Esophagus squamous epithelium (tissue), 5 donors: ENCODE data around the gene TMEM272. TPM values are rescaled to one million over a fixed set of nuclear protein-coding genes. Genes with fewer than 3 reads are reported as not detected.

Experiments used
- DNase-seq: peaks from one replicate; lab custom pipeline; 2025; lab: John Stamatoyannopoulos, UW
- H3K27ac ChIP-seq, 4 donors: fragments of 200-600 bp; sonication (generic); one replicate each; pipeline ENCODE4 v1.5.1; 2016 to 2019; ENCODE audit warnings: mild to moderate bottlenecking in 1 of 4
- H3K27me3 ChIP-seq, 4 donors: fragments of 200-600 bp; sonication (generic); 1 replicate in 3 of 4; 2 replicates in 1 of 4; pipeline versions ENCODE4 v1.5.1 to v1.6.0; 2017 to 2021; ENCODE audit warnings: antibody characterized with exemption in 1 of 4
- H3K36me3 ChIP-seq, 3 donors: fragments of 200-600 bp; sonication (generic); one replicate each; pipeline ENCODE4 v1.5.1; 2016 to 2019
- H3K4me1 ChIP-seq, 3 donors: fragments of 200-600 bp; sonication (generic); one replicate each; pipeline ENCODE4 v1.5.1; 2017 to 2019
- H3K4me3 ChIP-seq, 4 donors: fragments of 200-600 bp; sonication (generic); 1 replicate in 3 of 4; 2 replicates in 1 of 4; pipeline ENCODE4 v1.5.1; 2016 to 2019; ENCODE audit warnings: mild to moderate bottlenecking in 2 of 4, moderate library complexity in 1 of 4
- H3K9me3 ChIP-seq, 3 donors: fragments of 200-600 bp; sonication (generic); one replicate each; pipeline ENCODE4 v1.5.1; 2016 to 2019
- CTCF ChIP-seq, 6 experiments: fragments of 450-650 bp in 4 of 6; fragments of 200-600 bp in 2 of 6; sonication (generic) in 2 of 6; IDR thresholded peaks; one replicate each; pipeline ENCODE4 v1.5.1; 2016 to 2019; ENCODE audit warnings: antibody characterized with exemption in 6 of 6, mild to moderate bottlenecking in 4 of 6, moderate library complexity in 4 of 6
- POLR2A ChIP-seq, 4 donors: fragments of 450-650 bp; IDR thresholded peaks; one replicate each; pipeline ENCODE4 v1.6.1; 2017; ENCODE audit warnings: antibody characterized with exemption in 4 of 4, mild to moderate bottlenecking in 4 of 4, moderate library complexity in 3 of 4
- WGBS, 2 donors: methylation state at CpG; one replicate each; pipeline ENCODE4 v1.1.5; 2018; 5-methylcytosine and 5-hydroxymethylcytosine counted together
- intact Hi-C: fragments of 100-400 bp; cut with DNase I; formaldehyde crosslinking; loops from one replicate; pipeline ENCODE4 v1.15.0; 2022
- total RNA-seq, 4 donors: library from RNA; depleted of rRNA; stranded (reverse); fragments of >200 nt; gene quantifications; one replicate each; pipeline ENCODE4 v1.1.0, GENCODE V29; 2016
- donor health status: DM: yes; HTN: yes; CAD: no.

TMEM272 gene
- total RNA-seq, 4 donors from 2014 or later, result not detected

- peaks cover 0 to 22% (median 1%) of the 10 kb centered on the region in 3 donors for H3K36me3 ChIP-seq
- H3K4me3 ChIP-seq, result no peak overlapping the region
- H3K9me3 ChIP-seq, result no peaks in the 10 kb centered on the region
- TF ChIP-seq CTCF (IDR thresholded peaks at IDR 0.05) (no peak), POLR2A (IDR thresholded peaks at IDR 0.05) (no peak)
- H3K27ac ChIP-seq, result peak overlapping the region in 2 of 4 donors; percentile 97 to 100
- WGBS, 2 donors, result 36 to 75% methylated on average over 2 of the region's 5 CpGs
- H3K27me3 ChIP-seq, result no peaks in the 10 kb centered on the region
- intact Hi-C loops, result loop anchor here (5.0 kb wide), 1 partner anchor 218 kb away; the partner anchor contains the start of gene WDFY2
- no peak for DNase-seq
- H3K4me1 ChIP-seq, result peaks cover 20 to 60% (median 33%) of the 10 kb centered on the region in 3 donors
Measured at GRCh38 chr13:51800486-51800885, 44.5 kb downstream of the TMEM272 start.

GRCh38 chr13:51799261-51799660 lies 45.7 kb downstream of the TMEM272 start:
- 74 to 95% methylated on average over 4 to 5 of the region's 12 CpGs for WGBS, 2 donors
- no peak overlapping the region for H3K27ac ChIP-seq
- intact Hi-C loops, result no loop called here
- H3K4me1 ChIP-seq, result peaks cover 20 to 48% (median 24%) of the 10 kb centered on the region in 3 donors
- no peak overlapping the region for H3K4me3 ChIP-seq
- H3K36me3 ChIP-seq, result peaks cover 0 to 22% (median 3%) of the 10 kb centered on the region in 3 donors
- no peak for DNase-seq
- no peaks in the 10 kb centered on the region for H3K9me3 ChIP-seq
- no peak for TF ChIP-seq POLR2A (IDR thresholded peaks at IDR 0.05)
- no peak for TF ChIP-seq CTCF (IDR thresholded peaks at IDR 0.05)
- no peaks in the 10 kb centered on the region for H3K27me3 ChIP-seq

GRCh38 chr13:51797664-51798488 lies 47.1 kb downstream of the TMEM272 start:
- WGBS, 2 donors, result 52 to 72% methylated on average over 8 to 10 of the region's 12 CpGs
- TF ChIP-seq CTCF (IDR thresholded peaks at IDR 0.05), result peak in 5 of 6 experiments; percentile 39 to 78 (median 63)
- no peak for TF ChIP-seq POLR2A (IDR thresholded peaks at IDR 0.05)
- Histone ChIP-seq H3K27me3 (no peaks in the 10 kb centered on the region), H3K27ac (no peak overlapping the region), H3K9me3 (no peaks in the 10 kb centered on the region), H3K36me3 (peaks cover 0 to 22% (median 3%) of the 10 kb centered on the region in 3 donors), H3K4me1 (peaks cover 17 to 53% (median 27%) of the 10 kb centered on the region in 3 donors), H3K4me3 (no peak overlapping the region)
- no peak for DNase-seq
- intact Hi-C loops, result no loop called here

- intact Hi-C loops, result no loop called here
- Histone ChIP-seq H3K9me3 (no peaks in the 10 kb centered on the region), H3K4me1 (peaks cover 7 to 40% (median 16%) of the 10 kb centered on the region in 3 donors), H3K27me3 (no peaks in the 10 kb centered on the region), H3K27ac (no peak overlapping the region), H3K36me3 (peaks cover 0 to 22% (median 3%) of the 10 kb centered on the region in 3 donors), H3K4me3 (no peak overlapping the region)
- DNase-seq, result no peak
- WGBS, 2 donors, result 65 to 89% methylated on average over 2 to 7 of the region's 7 CpGs
- TF ChIP-seq POLR2A (IDR thresholded peaks at IDR 0.05) (no peak), CTCF (IDR thresholded peaks at IDR 0.05) (no peak)
Measured at GRCh38 chr13:51796546-51796945, 48.4 kb downstream of the TMEM272 start.

- H3K4me1 ChIP-seq, result peaks cover 0 to 29% (median 8%) of the 10 kb centered on the region in 3 donors
- DNase-seq, result no peak
- H3K27ac ChIP-seq, result no peak overlapping the region
- 83 to 86% methylated on average over 2 of the region's 2 CpGs for WGBS, 2 donors
- H3K9me3 ChIP-seq, result no peaks in the 10 kb centered on the region
- no peaks in the 10 kb centered on the region for H3K27me3 ChIP-seq
- intact Hi-C loops, result no loop called here
- peaks cover 0 to 22% (median 3%) of the 10 kb centered on the region in 3 donors for H3K36me3 ChIP-seq
- TF ChIP-seq POLR2A (IDR thresholded peaks at IDR 0.05) (no peak), CTCF (IDR thresholded peaks at IDR 0.05) (no peak)
- no peak overlapping the region for H3K4me3 ChIP-seq
Measured at GRCh38 chr13:51795419-51795818, 49.6 kb downstream of the TMEM272 start.
